Parathyroid adenoma (tissue), 2 donors: Measurements from ENCODE around the gene TRIAP1.

Experiments
- H2AFZ ChIP-seq: fragments of 300-600 bp; sonication (generic); one replicate; pipeline ENCODE4 v1.7.0; 2017; ENCODE audit warnings: antibody characterized with exemption, mild to moderate bottlenecking
- H3K27ac ChIP-seq: fragments of 300-600 bp; sonication (generic); one replicate; pipeline ENCODE4 v1.7.0; 2017
- H3K27me3 ChIP-seq: fragments of 300-600 bp; sonication (generic); one replicate; pipeline ENCODE4 v1.7.0; 2017; ENCODE audit warnings: low read length; ENCODE audit not compliant: control insufficient read depth, insufficient read depth
- H3K36me3 ChIP-seq: fragments of 300-600 bp; sonication (generic); one replicate; pipeline ENCODE4 v1.7.0; 2017; ENCODE audit warnings: low read length; ENCODE audit not compliant: control insufficient read depth, insufficient read depth
- H3K4me1 ChIP-seq: fragments of 300-600 bp; sonication (generic); one replicate; pipeline ENCODE4 v1.7.0; 2017; ENCODE audit warnings: control low read depth
- H3K4me2 ChIP-seq: fragments of 300-600 bp; sonication (generic); one replicate; pipeline ENCODE4 v1.7.0; 2017; ENCODE audit warnings: low read length
- H3K4me3 ChIP-seq: fragments of 300-600 bp; sonication (generic); one replicate; pipeline ENCODE4 v1.7.0; 2017; ENCODE audit warnings: low read depth, low read length
- H3K79me2 ChIP-seq: fragments of 300-600 bp; sonication (generic); one replicate; pipeline ENCODE4 v1.7.0; 2017; ENCODE audit warnings: control low read depth
- H3K9ac ChIP-seq: fragments of 300-600 bp; sonication (generic); one replicate; pipeline ENCODE4 v1.7.0; 2017; ENCODE audit warnings: mild to moderate bottlenecking
- H3K9me3 ChIP-seq: fragments of 300-600 bp; sonication (generic); one replicate; pipeline ENCODE4 v1.7.0; 2017; ENCODE audit warnings: low read length; ENCODE audit not compliant: control insufficient read depth
- CTCF ChIP-seq: fragments of 300-600 bp; sonication (generic); IDR thresholded peaks from one replicate; pipeline ENCODE4 v1.7.0; 2017; ENCODE audit warnings: antibody characterized with exemption, mild to moderate bottlenecking
- donor health status: primary hyperparathyroidism.

The TRIAP1 gene

GRCh38 chr12:120473807-120474615 lies 27.8 kb upstream of the TRIAP1 start:
- Histone ChIP-seq H3K79me2 (peaks cover 10% of the 10 kb centered on the region), H3K4me2 (no peak overlapping the region), H2AFZ (no peak overlapping the region), H3K4me3 (no peak overlapping the region), H3K4me1 (no peaks in the 10 kb centered on the region), H3K27me3 (no peaks in the 10 kb centered on the region), H3K9me3 (no peaks in the 10 kb centered on the region), H3K9ac (no peak overlapping the region), H3K36me3 (no peaks in the 10 kb centered on the region), H3K27ac (no peak overlapping the region)
- no peak for TF ChIP-seq CTCF

GRCh38 chr12:120472521-120472920 lies 26.3 kb upstream of the TRIAP1 start:
- no peak overlapping the region for H2AFZ ChIP-seq
- H3K79me2 ChIP-seq: peaks cover 12% of the 10 kb centered on the region
- H3K9ac ChIP-seq: no peak overlapping the region
- H3K4me2 ChIP-seq: no peak overlapping the region
- no peak overlapping the region for H3K4me3 ChIP-seq
- TF ChIP-seq CTCF: no peak
- no peaks in the 10 kb centered on the region for H3K9me3 ChIP-seq
- H3K4me1 ChIP-seq: peaks cover 3% of the 10 kb centered on the region
- no peaks in the 10 kb centered on the region for H3K27me3 ChIP-seq
- no peaks in the 10 kb centered on the region for H3K36me3 ChIP-seq
- no peak overlapping the region for H3K27ac ChIP-seq

DNA sequence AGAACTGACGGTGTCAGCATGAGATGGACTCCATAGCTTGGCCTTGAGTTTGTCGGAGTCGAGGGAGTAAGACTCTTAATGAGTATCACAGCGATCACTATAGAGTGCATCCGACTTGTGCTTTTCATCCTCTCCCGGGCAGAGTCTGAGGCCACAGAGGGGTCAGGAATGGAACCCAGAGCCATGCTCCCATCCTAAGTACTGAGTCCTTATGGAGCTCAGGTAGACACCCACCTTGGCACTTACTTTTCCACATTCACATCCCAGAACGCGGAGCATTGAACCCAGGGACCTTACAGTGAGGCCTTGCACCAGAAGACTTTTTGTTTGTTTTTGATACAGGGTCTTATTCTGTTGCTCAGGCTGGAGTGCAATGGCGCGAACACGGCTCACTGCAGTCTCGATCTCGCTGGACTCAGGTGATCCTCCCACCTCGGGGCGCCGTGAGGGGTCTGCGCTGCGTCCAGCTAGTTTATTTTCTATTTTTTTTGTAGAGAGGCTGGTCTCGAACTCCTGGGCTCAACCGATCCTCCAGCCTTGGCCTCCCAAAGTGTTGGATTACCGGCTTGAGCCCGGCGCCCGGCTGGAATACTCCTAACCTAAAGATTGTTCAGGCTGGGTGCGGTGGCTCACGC lies 24.1 kb upstream of the TRIAP1 start:
- peak overlapping the region; percentile 64 for H3K9ac ChIP-seq
- H3K27me3 ChIP-seq: no peaks in the 10 kb centered on the region
- peak overlapping the region; percentile 99 for H3K4me2 ChIP-seq
- peak overlapping the region; percentile 86 for H3K27ac ChIP-seq
- no peaks in the 10 kb centered on the region for H3K9me3 ChIP-seq
- H3K79me2 ChIP-seq: peaks cover 28% of the 10 kb centered on the region
- no peaks in the 10 kb centered on the region for H3K36me3 ChIP-seq
- peak overlapping the region; percentile 98 for H2AFZ ChIP-seq
- TF ChIP-seq CTCF: no peak
- peaks cover 3% of the 10 kb centered on the region for H3K4me1 ChIP-seq
- peak overlapping the region; percentile 84 for H3K4me3 ChIP-seq

DNA sequence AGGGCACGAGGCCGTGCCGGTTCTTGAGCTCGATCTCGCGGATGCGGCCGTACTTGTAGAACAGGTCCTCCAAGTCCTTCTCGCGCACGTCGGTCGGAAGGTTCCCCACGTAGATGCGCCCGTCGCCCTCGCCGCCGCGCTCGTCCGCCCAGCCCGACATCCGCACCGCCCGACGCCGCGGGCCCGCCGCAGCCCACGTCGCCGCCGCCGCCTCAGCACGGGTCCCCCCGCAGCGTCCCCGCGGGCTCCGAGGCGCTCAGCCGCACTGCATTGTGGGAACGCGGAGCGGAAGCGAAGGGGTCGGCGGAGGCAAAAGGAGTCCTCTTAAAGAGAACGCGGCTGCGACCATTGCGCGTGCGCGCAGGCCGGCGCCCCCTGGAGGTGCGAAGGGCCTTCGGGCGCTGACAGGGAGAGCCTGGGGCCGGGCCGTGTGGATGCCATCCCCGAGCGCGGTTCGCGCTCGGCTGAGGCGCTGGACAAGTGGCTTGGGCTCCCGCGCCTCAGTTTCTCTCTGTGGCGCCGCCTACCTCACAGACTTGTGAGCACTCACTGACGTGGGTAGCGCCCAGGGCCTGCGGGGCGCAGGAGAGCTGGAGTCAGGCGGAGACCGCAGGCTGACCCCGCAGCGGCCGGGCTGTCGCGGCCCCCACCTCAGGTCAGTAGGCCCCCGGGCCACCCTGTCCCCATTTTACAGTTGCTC lies 23.4 kb upstream of the TRIAP1 start, which contains the start of gene SRSF9:
Gene SRSF9 (minus strand): TSS at position 299 of the 700 bp plus-strand sequence. CDS start 139 bp downstream, at position 160.
- Histone ChIP-seq H3K4me1 (peaks cover 3% of the 10 kb centered on the region), H3K36me3 (no peaks in the 10 kb centered on the region), H3K9me3 (no peaks in the 10 kb centered on the region), H3K27me3 (no peaks in the 10 kb centered on the region), H2AFZ (peak within 1 kb of the TSS; percentile 98), H3K79me2 (peaks cover 31% of the 10 kb centered on the region), H3K9ac (peak within 1 kb of the TSS; percentile 64), H3K4me3 (peak within 1 kb of the TSS; percentile 84), H3K4me2 (peak within 1 kb of the TSS; percentile 99), H3K27ac (peak within 1 kb of the TSS; percentile 86)
- peak; percentile 96 for TF ChIP-seq CTCF
